ENCODE results near the gene UGT8.

The UGT8 gene

DNA sequence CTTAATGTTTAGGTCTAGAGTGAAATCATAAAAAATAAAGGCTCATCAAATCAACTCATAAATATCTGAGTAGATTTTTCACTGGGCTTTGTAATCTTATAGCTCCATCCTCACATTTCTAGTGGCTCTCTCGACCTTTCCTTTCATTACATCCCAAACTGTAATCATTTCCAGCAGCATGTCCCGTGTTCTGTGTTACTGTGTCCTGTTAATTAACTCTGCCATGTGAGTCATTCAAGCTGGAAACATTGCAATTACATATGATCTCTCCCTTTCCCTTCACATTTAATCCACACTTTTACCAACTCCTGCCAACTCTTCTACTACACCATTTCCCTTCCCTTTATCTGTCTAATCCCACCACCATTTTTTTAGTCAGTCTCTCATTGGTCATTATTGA, 75.5 kb downstream of the UGT8 start:
- TF ChIP-seq, protein P1, sequence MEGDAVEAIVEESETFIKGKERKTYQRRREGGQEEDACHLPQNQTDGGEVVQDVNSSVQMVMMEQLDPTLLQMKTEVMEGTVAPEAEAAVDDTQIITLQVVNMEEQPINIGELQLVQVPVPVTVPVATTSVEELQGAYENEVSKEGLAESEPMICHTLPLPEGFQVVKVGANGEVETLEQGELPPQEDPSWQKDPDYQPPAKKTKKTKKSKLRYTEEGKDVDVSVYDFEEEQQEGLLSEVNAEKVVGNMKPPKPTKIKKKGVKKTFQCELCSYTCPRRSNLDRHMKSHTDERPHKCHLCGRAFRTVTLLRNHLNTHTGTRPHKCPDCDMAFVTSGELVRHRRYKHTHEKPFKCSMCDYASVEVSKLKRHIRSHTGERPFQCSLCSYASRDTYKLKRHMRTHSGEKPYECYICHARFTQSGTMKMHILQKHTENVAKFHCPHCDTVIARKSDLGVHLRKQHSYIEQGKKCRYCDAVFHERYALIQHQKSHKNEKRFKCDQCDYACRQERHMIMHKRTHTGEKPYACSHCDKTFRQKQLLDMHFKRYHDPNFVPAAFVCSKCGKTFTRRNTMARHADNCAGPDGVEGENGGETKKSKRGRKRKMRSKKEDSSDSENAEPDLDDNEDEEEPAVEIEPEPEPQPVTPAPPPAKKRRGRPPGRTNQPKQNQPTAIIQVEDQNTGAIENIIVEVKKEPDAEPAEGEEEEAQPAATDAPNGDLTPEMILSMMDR (IDR thresholded peaks at IDR 0.05; ENCODE audit: insufficient read depth, low read length, missing control alignments): no peak
- POLR2A ChIA-PET: no interaction called here
- DNase-seq (ENCODE audit: low read depth, low spot score): no peak
- no peak overlapping the region for H3K4me3 ChIP-seq (ENCODE audit: low read depth, low read length)
- CTCF ChIA-PET: interaction anchor here (0.7 to 1.3 kb wide), 2 partner anchors 13 to 289 kb away, joined by 3 read pairs; no protein-coding TSS in a partner anchor

DNA sequence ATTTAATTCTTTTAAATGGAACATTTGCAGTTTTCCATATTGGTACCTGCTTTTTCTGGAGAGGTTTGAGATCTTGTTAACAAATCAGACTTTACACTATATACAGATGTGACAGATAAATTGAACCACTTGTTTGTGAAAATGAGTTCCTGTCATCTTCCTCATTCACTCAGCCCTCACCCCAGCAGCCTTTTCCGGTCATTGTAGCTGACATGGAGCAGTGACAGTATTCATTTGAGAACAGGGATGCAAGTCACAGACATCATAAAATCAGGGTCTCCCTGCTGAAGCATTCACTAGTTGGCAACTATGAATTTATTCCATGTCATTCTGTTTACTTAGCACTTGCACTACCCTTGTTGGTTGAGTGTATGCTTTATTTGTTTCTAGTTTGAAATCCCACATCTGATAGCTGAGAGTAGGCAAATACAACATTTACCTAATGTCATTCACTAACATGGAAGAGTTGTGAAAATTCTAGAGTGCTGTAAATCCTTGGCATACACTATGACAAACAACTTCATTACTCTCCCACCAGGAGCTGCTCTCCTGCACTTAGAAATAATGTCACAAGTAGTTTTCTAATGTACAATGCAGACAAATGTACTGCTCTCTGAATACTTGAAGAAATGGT, 78.9 kb downstream of the UGT8 start:
- POLR2A ChIA-PET: no interaction called here
- TF ChIP-seq, protein P1 (IDR thresholded peaks at IDR 0.05; ENCODE audit: insufficient read depth, low read length, missing control alignments): no peak
- DNase-seq (ENCODE audit: low read depth, low spot score): no peak
- H3K4me3 ChIP-seq (ENCODE audit: low read depth, low read length): no peak overlapping the region
- CTCF ChIA-PET: no interaction called here

DNA sequence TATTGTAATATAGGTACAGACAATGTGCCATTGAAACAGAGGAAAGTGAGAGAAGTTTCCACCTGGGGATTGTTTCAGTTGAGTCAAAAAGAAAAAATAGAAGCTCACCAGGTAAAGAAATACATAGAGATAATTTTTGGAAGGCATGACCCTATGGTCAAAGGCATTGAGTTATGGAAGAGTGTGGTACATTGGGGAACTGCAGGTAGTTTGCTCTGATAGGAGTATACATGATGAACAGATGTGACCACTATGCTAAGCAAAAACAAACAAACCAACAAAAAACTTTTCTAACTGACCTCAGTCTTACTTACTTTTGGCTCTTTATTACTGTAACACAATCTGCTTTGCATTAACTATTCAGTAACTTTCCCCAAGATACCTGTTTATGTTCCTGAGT, 85.9 kb downstream of the UGT8 start:
- no peak overlapping the region for H3K4me3 ChIP-seq (ENCODE audit: low read depth, low read length)
- TF ChIP-seq, protein P1 (IDR thresholded peaks at IDR 0.05; ENCODE audit: insufficient read depth, low read length, missing control alignments): no peak
- ChIA-PET CTCF (no interaction called here), POLR2A (no interaction called here)
- DNase-seq (ENCODE audit: low read depth, low spot score): no peak

DNA sequence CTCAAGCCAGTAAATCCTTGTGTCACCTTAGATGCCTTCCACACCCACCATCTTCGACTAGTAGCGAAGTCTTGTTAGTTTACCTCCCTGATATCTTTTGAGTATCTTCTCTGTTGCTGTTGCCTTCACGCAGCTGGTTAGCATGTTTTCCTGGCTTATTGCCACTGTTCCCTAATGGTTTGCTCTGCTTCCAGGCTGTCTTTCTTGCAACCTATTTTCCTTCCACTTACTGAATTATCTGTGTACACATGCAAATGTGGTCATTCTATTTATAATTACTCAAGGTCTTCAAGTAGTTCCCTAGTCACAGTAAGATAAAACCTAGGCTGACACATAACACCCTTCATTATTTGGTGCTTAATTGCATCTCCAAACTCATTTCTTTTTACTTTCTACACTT, 89.5 kb downstream of the UGT8 start:
- ChIA-PET CTCF (interaction anchor here (1.0 to 1.9 kb wide), 2 partner anchors 301 to 303 kb away, joined by 3 to 7 read pairs; no protein-coding TSS in a partner anchor), POLR2A (no interaction called here)

DNA sequence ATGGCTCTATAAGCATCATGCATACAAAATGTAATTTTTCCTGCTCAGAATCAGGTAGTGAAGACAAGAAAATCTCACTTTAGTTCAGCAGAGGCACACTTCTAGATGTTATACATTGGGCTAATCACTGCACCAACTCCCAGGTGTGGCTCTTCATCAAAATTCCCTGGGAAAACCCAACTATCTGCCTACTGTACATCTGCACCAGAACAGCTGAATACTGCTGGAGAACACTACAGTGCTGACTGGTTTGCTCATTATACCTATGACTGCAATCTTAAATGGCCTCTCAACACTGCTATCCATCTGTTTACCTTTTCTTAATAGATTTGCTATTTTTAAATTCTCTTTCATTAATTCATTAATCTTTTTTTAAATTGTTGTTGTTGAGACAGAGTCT, 92.0 kb downstream of the UGT8 start:
- ChIA-PET POLR2A (no interaction called here), CTCF (interaction anchor here (1.0 kb wide), 1 partner anchor 303 kb away, joined by 3 read pairs; no protein-coding TSS in a partner anchor)
- H3K4me3 ChIP-seq (ENCODE audit: low read depth, low read length): no peak overlapping the region
- TF ChIP-seq, protein P1 (IDR thresholded peaks at IDR 0.05; ENCODE audit: insufficient read depth, low read length, missing control alignments): no peak
- DNase-seq (ENCODE audit: low read depth, low spot score): no peak

More for the DNA sequence above, 89.5 kb downstream of the UGT8 start:
- DNase-seq (ENCODE audit: low read depth, low spot score): no peak
- no peak overlapping the region for H3K4me3 ChIP-seq (ENCODE audit: low read depth, low read length)
- TF ChIP-seq, protein P1 (IDR thresholded peaks at IDR 0.05; ENCODE audit: insufficient read depth, low read length, missing control alignments): no peak

DNA sequence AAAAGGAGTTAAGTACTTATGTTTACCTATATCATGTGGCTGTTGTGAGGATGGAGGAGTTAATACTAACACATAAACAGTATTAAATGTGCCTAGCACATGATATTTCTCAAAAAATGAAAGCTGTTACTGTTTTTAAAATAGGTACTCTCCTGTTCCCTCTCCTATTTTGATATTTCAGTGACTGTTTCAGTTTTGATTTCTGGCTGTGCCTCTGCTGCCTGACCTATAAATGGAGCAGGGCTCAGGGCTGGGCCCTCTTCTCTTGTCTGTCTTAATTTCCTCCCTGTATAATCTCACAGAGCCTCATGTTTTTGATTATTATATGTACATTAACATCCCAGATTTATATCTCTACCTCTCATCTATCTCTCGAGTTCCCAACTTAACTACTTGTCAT, 93.3 kb downstream of the UGT8 start:
- no peak overlapping the region for H3K4me3 ChIP-seq (ENCODE audit: low read depth, low read length)
- no peak for DNase-seq (ENCODE audit: low read depth, low spot score)
- POLR2A ChIA-PET: no interaction called here
- TF ChIP-seq, protein P1 (IDR thresholded peaks at IDR 0.05; ENCODE audit: insufficient read depth, low read length, missing control alignments): no peak
- CTCF ChIA-PET: interaction anchor here (0.7 to 1.2 kb wide), 3 partner anchors 303 to 307 kb away, joined by 3 to 5 read pairs (median 3); no protein-coding TSS in a partner anchor

Measured in AG04449 (cell line).